Duodenal mucosa (tissue), 2 donors: ENCODE data around the gene LNX2.

Source experiments
- H3K27ac ChIP-seq: one replicate; pipeline ENCODE4 v1.7.0; 2013; ENCODE audit warnings: low read depth, low read length
- H3K27me3 ChIP-seq, 2 donors: one replicate each; pipeline ENCODE4 v1.7.0; 2013; ENCODE audit warnings: low read length in 2 of 2, control low read depth in 1 of 2; ENCODE audit not compliant: insufficient read depth in 2 of 2, control insufficient read depth in 1 of 2
- H3K36me3 ChIP-seq, 2 donors: one replicate each; pipeline ENCODE4 v1.7.0; 2013; ENCODE audit warnings: low read length in 2 of 2, control low read depth in 1 of 2; ENCODE audit not compliant: insufficient read depth in 2 of 2, control insufficient read depth in 1 of 2
- H3K4me1 ChIP-seq, 2 donors: one replicate each; pipeline ENCODE4 v1.7.0; 2013; ENCODE audit warnings: low read length in 2 of 2, control low read depth in 1 of 2; ENCODE audit not compliant: insufficient read depth in 2 of 2, control insufficient read depth in 1 of 2
- H3K4me3 ChIP-seq, 2 donors: one replicate each; pipeline ENCODE4 v1.7.0; 2013; ENCODE audit warnings: low read length in 2 of 2, low read depth in 1 of 2
- H3K9ac ChIP-seq, 2 donors: one replicate each; pipeline ENCODE4 v1.7.0; 2013; ENCODE audit warnings: low read length in 2 of 2, low read depth in 1 of 2
- H3K9me3 ChIP-seq, 2 donors: one replicate each; pipeline ENCODE4 v1.7.0; 2013; ENCODE audit warnings: low read length in 2 of 2, control low read depth in 1 of 2; ENCODE audit not compliant: control insufficient read depth in 1 of 2

Gene LNX2

GRCh38 chr13:27619093-27619727, 1.1 kb downstream of the LNX2 start:
- peak overlapping the region; percentile 92 to 96 for H3K4me3 ChIP-seq
- peaks cover 36 to 43% of the 10 kb centered on the region in 2 donors for H3K4me1 ChIP-seq
- H3K27ac ChIP-seq: no peak overlapping the region
- H3K9ac ChIP-seq: peak overlapping the region; percentile 82 to 86
- peaks cover 6 to 17% of the 10 kb centered on the region in 2 donors for H3K36me3 ChIP-seq
- no peaks in the 10 kb centered on the region for H3K9me3 ChIP-seq
- H3K27me3 ChIP-seq: no peaks in the 10 kb centered on the region

- H3K27me3 ChIP-seq: no peaks in the 10 kb centered on the region
- H3K36me3 ChIP-seq: peaks cover 0 to 5% of the 10 kb centered on the region in 2 donors
- peaks cover 33 to 38% of the 10 kb centered on the region in 2 donors for H3K4me1 ChIP-seq
- no peaks in the 10 kb centered on the region for H3K9me3 ChIP-seq
- peak overlapping the region; percentile 92 to 96 for H3K4me3 ChIP-seq
- no peak overlapping the region for H3K27ac ChIP-seq
- no peak overlapping the region for H3K9ac ChIP-seq
These were observed 2.4 kb downstream of the LNX2 start for GRCh38 chr13:27617881-27618321.

GRCh38 chr13:27613628-27614027, 6.7 kb downstream of the LNX2 start:
- Histone ChIP-seq H3K9ac (no peak overlapping the region), H3K27ac (no peak overlapping the region), H3K4me1 (peaks cover 27 to 40% of the 10 kb centered on the region in 2 donors), H3K4me3 (peak overlapping the region in 1 of 2 donors; percentile 26), H3K27me3 (no peaks in the 10 kb centered on the region), H3K36me3 (peaks cover 0 to 5% of the 10 kb centered on the region in 2 donors), H3K9me3 (no peaks in the 10 kb centered on the region)

GRCh38 chr13:27607125-27607524, 13.2 kb downstream of the LNX2 start:
- Histone ChIP-seq H3K9ac (no peak overlapping the region), H3K4me3 (peak overlapping the region in 1 of 2 donors; percentile 10), H3K27me3 (no peaks in the 10 kb centered on the region), H3K4me1 (peaks cover 7 to 40% of the 10 kb centered on the region in 2 donors), H3K27ac (no peak overlapping the region), H3K9me3 (no peaks in the 10 kb centered on the region), H3K36me3 (no peaks in the 10 kb centered on the region)

GRCh38 chr13:27605610-27606200, 14.6 kb downstream of the LNX2 start:
- Histone ChIP-seq H3K4me3 (peak overlapping the region; percentile 7 to 30), H3K27me3 (no peaks in the 10 kb centered on the region), H3K9ac (peak overlapping the region in 1 of 2 donors; percentile 22), H3K4me1 (peaks cover 6 to 34% of the 10 kb centered on the region in 2 donors), H3K27ac (no peak overlapping the region), H3K36me3 (no peaks in the 10 kb centered on the region), H3K9me3 (no peaks in the 10 kb centered on the region)

DNA sequence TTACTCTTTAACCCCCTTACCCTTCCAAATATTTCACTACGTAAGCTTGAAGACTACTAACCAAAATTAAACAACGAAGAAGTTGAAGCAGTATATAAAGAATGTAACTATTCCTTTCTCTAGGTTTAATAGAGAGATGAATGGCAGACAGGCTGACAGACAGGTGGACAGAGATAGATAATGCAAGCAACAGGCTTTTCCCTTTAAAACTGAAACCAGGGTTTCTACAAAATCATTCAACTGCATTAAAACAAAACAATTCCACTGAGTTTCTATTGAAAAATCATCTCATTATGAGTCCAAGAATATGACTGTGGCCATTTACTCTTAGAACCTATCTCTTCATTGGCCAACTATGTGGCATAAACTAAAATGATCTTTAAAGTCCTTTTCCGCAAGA, 15.2 kb downstream of the LNX2 start:
- H3K9ac ChIP-seq: no peak overlapping the region
- no peaks in the 10 kb centered on the region for H3K27me3 ChIP-seq
- peaks cover 6 to 34% of the 10 kb centered on the region in 2 donors for H3K4me1 ChIP-seq
- no peaks in the 10 kb centered on the region for H3K9me3 ChIP-seq
- no peak overlapping the region for H3K27ac ChIP-seq
- H3K36me3 ChIP-seq: no peaks in the 10 kb centered on the region
- peak overlapping the region in 1 of 2 donors; percentile 30 for H3K4me3 ChIP-seq

DNA sequence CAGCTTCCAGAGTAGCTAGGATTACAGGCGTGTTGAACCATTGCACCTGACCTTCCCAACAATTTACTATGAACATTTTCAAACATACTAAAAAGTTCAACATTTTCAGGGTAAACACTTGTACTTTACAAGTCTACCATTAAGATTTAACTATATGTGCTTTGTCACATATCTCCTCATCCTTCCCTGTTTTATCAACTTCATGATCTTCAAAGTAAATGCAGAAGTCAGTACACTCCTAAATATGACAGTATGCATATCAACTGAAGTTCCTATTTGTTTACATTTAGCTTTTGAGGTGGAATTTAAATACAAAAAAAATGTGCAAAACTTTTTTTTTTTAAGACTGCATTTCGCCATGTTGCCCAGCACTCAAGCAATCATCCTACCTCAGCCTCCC, 18.5 kb downstream of the LNX2 start:
- Histone ChIP-seq H3K27ac (no peak overlapping the region), H3K9ac (no peak overlapping the region), H3K4me3 (no peak overlapping the region), H3K4me1 (peaks cover 6 to 26% of the 10 kb centered on the region in 2 donors), H3K36me3 (no peaks in the 10 kb centered on the region), H3K9me3 (no peaks in the 10 kb centered on the region), H3K27me3 (no peaks in the 10 kb centered on the region)

DNA sequence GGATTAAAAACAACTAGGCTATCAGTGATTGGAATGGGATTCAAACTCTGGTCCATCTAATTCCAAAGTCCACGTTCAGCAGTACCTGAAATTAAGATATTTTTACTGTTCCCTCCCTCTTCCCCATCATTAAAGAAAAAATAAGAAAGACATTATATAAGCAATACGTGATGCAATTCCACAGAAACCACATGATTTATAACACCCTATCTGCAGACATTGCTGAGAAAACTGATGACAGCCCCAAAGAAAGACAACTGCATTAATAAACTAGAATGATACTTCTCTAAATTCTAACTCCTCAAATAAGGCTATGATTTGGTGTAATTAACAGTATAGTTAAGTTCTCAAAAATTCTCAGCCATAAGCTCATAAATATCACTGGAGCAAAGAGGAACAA, 19.1 kb downstream of the LNX2 start:
- Histone ChIP-seq H3K4me1 (peaks cover 0 to 24% of the 10 kb centered on the region in 2 donors), H3K36me3 (no peaks in the 10 kb centered on the region), H3K4me3 (no peak overlapping the region), H3K9ac (no peak overlapping the region), H3K27ac (no peak overlapping the region), H3K9me3 (no peaks in the 10 kb centered on the region), H3K27me3 (no peaks in the 10 kb centered on the region)

DNA sequence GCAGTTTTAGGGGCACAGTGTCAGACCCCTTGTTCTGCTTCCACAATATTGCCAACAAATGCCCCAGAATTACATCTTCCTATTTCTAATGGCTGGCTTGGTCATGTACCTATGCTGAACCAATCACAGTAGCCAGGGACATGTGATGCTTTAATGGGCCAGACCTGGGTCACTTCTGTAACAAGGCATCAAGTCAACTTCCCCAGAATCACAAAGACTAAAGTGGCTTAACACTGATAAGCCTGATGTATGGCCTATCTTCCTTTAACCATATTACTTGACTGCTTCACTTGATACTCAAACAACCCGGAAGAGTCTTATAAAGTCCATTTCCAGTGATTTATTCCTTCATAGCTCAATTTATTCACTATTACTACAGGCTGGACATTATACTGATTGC, 19.6 kb downstream of the LNX2 start:
- Histone ChIP-seq H3K27ac (no peak overlapping the region), H3K36me3 (no peaks in the 10 kb centered on the region), H3K9me3 (no peaks in the 10 kb centered on the region), H3K9ac (no peak overlapping the region), H3K27me3 (no peaks in the 10 kb centered on the region), H3K4me1 (peaks cover 2 to 21% of the 10 kb centered on the region in 2 donors), H3K4me3 (no peak overlapping the region)

DNA sequence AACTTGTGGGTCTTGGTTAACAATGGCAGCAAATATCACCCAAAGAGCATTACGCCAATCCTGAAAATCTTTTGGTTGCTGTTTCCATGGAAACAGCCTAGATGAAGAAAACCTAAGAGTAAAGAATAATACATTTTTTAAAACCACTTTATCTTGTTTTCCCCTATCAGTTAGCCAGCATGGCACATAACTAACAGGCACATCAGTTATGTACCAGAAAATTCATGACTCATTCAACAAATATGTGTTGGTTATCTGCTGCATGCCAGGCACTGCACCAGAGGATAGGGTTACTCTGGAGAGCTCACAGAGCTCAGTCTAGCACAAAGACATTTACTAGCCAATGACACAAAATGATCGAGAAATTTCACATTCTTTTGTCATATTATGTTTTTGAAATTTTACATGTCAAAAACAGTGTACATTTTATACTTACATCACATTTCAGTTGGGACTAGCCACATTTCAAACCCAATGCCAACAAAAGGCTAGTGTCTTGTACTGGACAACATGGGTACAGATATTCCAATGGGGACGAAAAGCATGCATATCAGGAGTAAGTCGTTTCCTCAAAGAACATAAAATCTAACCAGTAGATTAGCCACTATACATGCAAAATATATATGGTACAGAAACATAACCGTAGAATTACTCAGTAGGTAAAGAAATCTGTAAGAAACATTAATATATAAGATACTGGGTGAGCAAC, 20.3 kb downstream of the LNX2 start:
- Histone ChIP-seq H3K4me3 (no peak overlapping the region), H3K27ac (no peak overlapping the region), H3K9me3 (no peaks in the 10 kb centered on the region), H3K9ac (no peak overlapping the region), H3K36me3 (no peaks in the 10 kb centered on the region), H3K27me3 (no peaks in the 10 kb centered on the region), H3K4me1 (peaks cover 5 to 21% of the 10 kb centered on the region in 2 donors)
